K562 (cell line): ENCODE measurements around the gene CDKN1B. TPM values are rescaled to one million over a fixed set of nuclear protein-coding genes. Genes with fewer than 3 reads are reported as not detected.

ENCODE experiments used
- ATAC-seq: fragments of 200-7000 bp; cut with Tn5 transposase; 3 replicates; pipeline ENCODE4 v1.9.1; 2020; ENCODE audit warnings: moderate library complexity
- BruUV-seq: library from RNA; stranded (reverse); fragments of 400-500 nt; replicated peaks from 2 replicates; lab custom pipeline; 2021; lab: Mats Ljungman, UMichigan
- CTCF ChIA-PET: fragments of 300-600 bp; formaldehyde crosslinking; extraction: SDS; loops from one replicate; lab custom pipeline; 2021; ENCODE audit warnings: low intra/inter-chr PET ratio; lab: Yijun Ruan, JAX
- POLR2A ChIA-PET: fragments of 300-600, 350-650 bp; sonication (Branson Sonifier 250); formaldehyde crosslinking; extraction: SDS; loops from one replicate; lab custom pipeline; 2021; ENCODE audit warnings: antibody characterized with exemption, inconsistent platforms; lab: Yijun Ruan, JAX
- DNase-seq, 4 experiments: peaks; one replicate each; pipeline versions ENCODE4 v3.0.0 to v3.0.0-alpha.2; 2011 to 2018; ENCODE audit warnings: low spot score in 3 of 4, mixed read lengths in 3 of 4; ENCODE audit errors: extremely low read depth in 1 of 4
- FAIRE-seq: peaks from 2 replicates; lab custom pipeline; 2011; peaks lifted over from hg19 to GRCh38; lab: Jason Lieb, UNC
- H2AFZ ChIP-seq: 2 replicates; pipeline ENCODE4 v1.6.0; 2011; ENCODE audit warnings: low read depth, low read length, control low read depth, inconsistent platforms
- H3K27ac ChIP-seq: fragments of 200-600 bp; 3 replicates; pipeline ENCODE4 v1.8.0; 2011; ENCODE audit warnings: low read depth, mild to moderate bottlenecking, control low read depth, inconsistent platforms, low read length, moderate library complexity, mixed read lengths; ENCODE audit errors: extremely low read depth
- H3K27me3 ChIP-seq, 2 experiments: fragments of 300-600 bp in 1 of 2; 2 replicates in 1 of 2; 3 replicates in 1 of 2; pipeline versions ENCODE4 v1.6.0 to v1.8.0; 2011; ENCODE audit warnings: inconsistent platforms in 2 of 2, low read length in 2 of 2, mild to moderate bottlenecking in 1 of 2, mixed read lengths in 1 of 2, moderate library complexity in 1 of 2; ENCODE audit not compliant: control insufficient read depth in 2 of 2, insufficient read depth in 2 of 2
- H3K36me3 ChIP-seq: fragments of 300-600 bp; 3 replicates; pipeline ENCODE4 v1.8.0; 2011; ENCODE audit warnings: mild to moderate bottlenecking, low read length, inconsistent platforms; ENCODE audit not compliant: control insufficient read depth, insufficient read depth
- H3K4me1 ChIP-seq, 2 experiments: fragments of 200-600 bp in 1 of 2; replicated peaks in 1 of 2; 2 replicates in 1 of 2; 3 replicates in 1 of 2; pipeline versions ENCODE4 v1.5.1 to v1.8.0; 2011; ENCODE audit warnings: inconsistent platforms in 2 of 2, low read length in 2 of 2, mild to moderate bottlenecking in 1 of 2, mixed read lengths in 1 of 2, moderate library complexity in 1 of 2; ENCODE audit not compliant: control insufficient read depth in 2 of 2, insufficient read depth in 2 of 2
- H3K4me2 ChIP-seq: 2 replicates; pipeline ENCODE4 v1.6.1; 2011; ENCODE audit warnings: low read length, control low read depth, inconsistent platforms, mixed read lengths; ENCODE audit not compliant: insufficient read depth
- H3K4me3 ChIP-seq: fragments of 200-600 bp; sonication (generic), shearing (Covaris generic); 2 replicates; pipeline ENCODE4 v1.5.1; 2016; ENCODE audit warnings: control low read depth, inconsistent platforms
- H3K79me2 ChIP-seq: fragments of 200-600 bp; 3 replicates; pipeline ENCODE4 v1.8.0; 2011; ENCODE audit warnings: low read length, inconsistent platforms; ENCODE audit not compliant: control insufficient read depth, insufficient read depth
- H3K9ac ChIP-seq, 2 experiments: 2 replicates each; pipeline versions ENCODE4 v1.6.0 to v1.6.1; 2011; ENCODE audit warnings: low read depth in 2 of 2, low read length in 2 of 2, control low read depth in 1 of 2, inconsistent platforms in 1 of 2, mild to moderate bottlenecking in 1 of 2, mixed read lengths in 1 of 2; ENCODE audit not compliant: insufficient read depth in 1 of 2
- H3K9me1 ChIP-seq: one replicate; pipeline ENCODE4 v1.6.0; 2011; ENCODE audit warnings: inconsistent platforms, mild to moderate bottlenecking, low read length, moderate library complexity; ENCODE audit not compliant: control insufficient read depth, insufficient read depth
- H3K9me3 ChIP-seq: replicated peaks from 2 replicates; pipeline ENCODE4 v1.5.1; 2011; ENCODE audit warnings: low read depth, low read length, inconsistent platforms; ENCODE audit not compliant: control insufficient read depth, insufficient read depth
- H4K20me1 ChIP-seq: replicated peaks from 2 replicates; pipeline ENCODE4 v1.6.1; 2011; ENCODE audit warnings: low read length, inconsistent platforms, mixed read lengths; ENCODE audit not compliant: control insufficient read depth, insufficient read depth
- FOSL1 ChIP-seq: fragments of 200-800 bp; sonication (Bioruptor generic); conservative IDR thresholded peaks from 2 replicates; pipeline ENCODE4 v1.6.1; 2016; ENCODE audit warnings: missing genetic modification characterization, missing compliant biosample characterization
- KAT8 ChIP-seq: fragments of 450-650 bp; IDR thresholded peaks from 2 replicates; pipeline ENCODE4 v1.6.1; 2016; ENCODE audit warnings: low read depth, mild to moderate bottlenecking
- ZNF589 ChIP-seq: fragments of 200-800 bp; sonication (Bioruptor generic); IDR thresholded peaks from 2 replicates; pipeline ENCODE4 v1.6.1; 2016; ENCODE audit warnings: low read depth, missing genetic modification characterization, missing compliant biosample characterization
- in situ Hi-C: fragments of 300-500 bp; cut with MboI; formaldehyde crosslinking; loops from 4 replicates; pipeline ENCODE4 v1.15.0; 2018; ENCODE audit warnings: inconsistent platforms, mixed read lengths
- intact Hi-C: fragments of 100-400 bp; cut with micrococcal nuclease; formaldehyde crosslinking; loops from 2 replicates; pipeline ENCODE4 v1.14.2; 2022
- polyA plus RNA-seq, 8 experiments: library from polyadenylated mRNA; depleted of rRNA in 4 of 8; stranded (reverse) in 5 of 8; unstranded in 3 of 8; fragments of >200 nt; fragmentation: Nextera tagmentation in 2 of 8; fragmentation: Illumina TruSeq in 1 of 8; extraction: Ambion mirVana in 2 of 8; extraction: Trizol in 1 of 8; gene quantifications; 2 replicates each; pipeline versions ENCODE4 v1.2.1 to v1.2.3, GENCODE V29; 2011 to 2014; ENCODE audit warnings: inconsistent platforms in 1 of 8, missing spikeins in 1 of 8
- total RNA-seq, 7 experiments: library from RNA; depleted of rRNA in 6 of 7; stranded (reverse); fragments of >200 nt in 6 of 7; fragmentation: Illumina TruSeq in 2 of 7; extraction: Trizol in 2 of 7; gene quantifications; 2 replicates each; pipeline versions ENCODE4 v1.2.1 to v1.2.3, GENCODE V29; 2011 to 2021; ENCODE audit warnings: low replicate concordance in 1 of 7
- TF ChIP-seq, protein P1 (sequence below), 2 experiments: fragments of 450-650 bp; conservative IDR thresholded peaks; 2 replicates each; pipeline ENCODE4 v1.6.1; 2017; ENCODE audit warnings: mild to moderate bottlenecking in 2 of 2, moderate library complexity in 2 of 2

The CDKN1B gene
- total and polyA plus RNA-seq, 9 of the 15 experiments (the other 6 are each of a cell fraction or from before 2014, with no cell fraction given) = 2.6 to 35.2 (median 15.5) TPM

DNA sequence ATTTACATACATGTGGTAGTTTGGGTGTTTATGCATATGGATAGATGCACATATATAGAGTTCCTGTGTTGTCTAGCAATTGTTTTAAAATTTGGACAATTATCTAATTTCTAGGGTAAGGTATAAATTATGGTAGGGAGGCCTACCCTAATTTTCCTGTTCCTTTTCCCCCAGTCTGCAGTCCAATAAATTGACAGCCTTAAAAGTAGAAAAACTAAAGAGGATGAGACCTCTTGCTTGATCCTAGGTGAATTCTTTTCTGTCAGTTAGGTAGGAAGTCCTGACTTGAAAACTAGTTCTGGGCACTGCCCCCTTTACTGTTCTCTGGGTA, 2.1 kb upstream of the CDKN1B start:
- peak overlapping the region; percentile 98 for H2AFZ ChIP-seq
- FAIRE-seq (no peak), ATAC-seq (no peak), DNase-seq (no peak)
- TF ChIP-seq FOSL1 (tag) (0 out of 2 replicates have a peak, but pooled peaks have one; percentile 18), ZNF589 (CRISPR knock-in tag) (0 out of 2 replicates have a peak, but pooled peaks have one; percentile 33), KAT8 (no peak)
- TF ChIP-seq, protein P1, sequence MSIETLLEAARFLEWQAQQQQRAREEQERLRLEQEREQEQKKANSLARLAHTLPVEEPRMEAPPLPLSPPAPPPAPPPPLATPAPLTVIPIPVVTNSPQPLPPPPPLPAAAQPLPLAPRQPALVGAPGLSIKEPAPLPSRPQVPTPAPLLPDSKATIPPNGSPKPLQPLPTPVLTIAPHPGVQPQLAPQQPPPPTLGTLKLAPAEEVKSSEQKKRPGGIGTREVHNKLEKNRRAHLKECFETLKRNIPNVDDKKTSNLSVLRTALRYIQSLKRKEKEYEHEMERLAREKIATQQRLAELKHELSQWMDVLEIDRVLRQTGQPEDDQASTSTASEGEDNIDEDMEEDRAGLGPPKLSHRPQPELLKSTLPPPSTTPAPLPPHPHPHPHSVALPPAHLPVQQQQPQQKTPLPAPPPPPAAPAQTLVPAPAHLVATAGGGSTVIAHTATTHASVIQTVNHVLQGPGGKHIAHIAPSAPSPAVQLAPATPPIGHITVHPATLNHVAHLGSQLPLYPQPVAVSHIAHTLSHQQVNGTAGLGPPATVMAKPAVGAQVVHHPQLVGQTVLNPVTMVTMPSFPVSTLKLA (conservative IDR thresholded peaks at IDR 0.05) = 0 out of 4 replicates have a peak, but pooled peaks of 1 of the 2 experiments have one; percentile 2
- H3K9me3 ChIP-seq = no peaks in the 10 kb centered on the region
- peaks cover 13 to 17% of the 10 kb centered on the region in 2 experiments for H3K4me1 ChIP-seq
- peak overlapping the region in 1 of 2 experiments; percentile 94; a peak in 2 of 4 replicates for H3K9ac ChIP-seq
- peak overlapping the region; percentile 95 for H3K27ac ChIP-seq
- H4K20me1 ChIP-seq = no peaks in the 10 kb centered on the region
- no peak overlapping the region for H3K4me3 ChIP-seq
- CTCF ChIA-PET = no interaction called here
- no TSS peak for BruUV-seq
- intact Hi-C loops = loop anchor here (10.0 kb wide), 1 partner anchor 360 kb away; the partner anchor contains the start of genes BORCS5 and MANSC1
- peak overlapping the region; percentile 95 for H3K4me2 ChIP-seq
- POLR2A ChIA-PET = interaction anchor here (1.1 kb wide), 1 partner anchor 191 kb away, joined by 3 read pairs; no protein-coding TSS in a partner anchor
- no peaks in the 10 kb centered on the region for H3K9me1 ChIP-seq
- H3K79me2 ChIP-seq = peaks cover 40% of the 10 kb centered on the region
- in situ Hi-C loops = loop anchor here (25.0 kb wide), 1 partner anchor 1153 kb away; no protein-coding TSS in a partner anchor
- peaks cover 17% of the 10 kb centered on the region for H3K36me3 ChIP-seq
- no peaks in the 10 kb centered on the region for H3K27me3 ChIP-seq
